ENCODE results near the gene CRTC3. TPM values are rescaled to one million over a fixed set of nuclear protein-coding genes. Genes with fewer than 3 reads are reported as not detected.

Gene CRTC3
- total RNA-seq, 1 donor from 2014 or later: 14.1 TPM

GRCh38 chr15:90557186-90558084 is 27.7 kb downstream of the CRTC3 start:
- H3K27me3 ChIP-seq (ENCODE audit: control insufficient read depth, insufficient read depth, low read length): no peaks in the 10 kb centered on the region
- H3K4me3 ChIP-seq (ENCODE audit: low read depth, low read length): no peak overlapping the region
- TF ChIP-seq CTCF (IDR thresholded peaks at IDR 0.05; ENCODE audit: insufficient read depth, low read length, poor library complexity, severe bottlenecking): no peak
- no peak for DNase-seq (ENCODE audit: low read depth)
- no peaks in the 10 kb centered on the region for H3K36me3 ChIP-seq (ENCODE audit: control insufficient read depth, insufficient read depth, low read length)

- TF ChIP-seq CTCF (IDR thresholded peaks at IDR 0.05; ENCODE audit: insufficient read depth, low read length, poor library complexity, severe bottlenecking): no peak
- DNase-seq (ENCODE audit: low read depth): no peak
- Histone ChIP-seq H3K27me3 (ENCODE audit: control insufficient read depth, insufficient read depth, low read length) (no peaks in the 10 kb centered on the region), H3K4me3 (ENCODE audit: low read depth, low read length) (no peak overlapping the region), H3K36me3 (ENCODE audit: control insufficient read depth, insufficient read depth, low read length) (no peaks in the 10 kb centered on the region)
Observed at GRCh38 chr15:90558171-90558573, 28.4 kb downstream of the CRTC3 start.

GRCh38 chr15:90559119-90559518 is 29.4 kb downstream of the CRTC3 start:
- Histone ChIP-seq H3K27me3 (ENCODE audit: control insufficient read depth, insufficient read depth, low read length) (no peaks in the 10 kb centered on the region), H3K36me3 (ENCODE audit: control insufficient read depth, insufficient read depth, low read length) (no peaks in the 10 kb centered on the region), H3K4me3 (ENCODE audit: low read depth, low read length) (no peak overlapping the region)
- no peak for DNase-seq (ENCODE audit: low read depth)
- no peak for TF ChIP-seq CTCF (IDR thresholded peaks at IDR 0.05; ENCODE audit: insufficient read depth, low read length, poor library complexity, severe bottlenecking)

- H3K4me3 ChIP-seq (ENCODE audit: low read depth, low read length): no peak overlapping the region
- H3K36me3 ChIP-seq (ENCODE audit: control insufficient read depth, insufficient read depth, low read length): no peaks in the 10 kb centered on the region
- H3K27me3 ChIP-seq (ENCODE audit: control insufficient read depth, insufficient read depth, low read length): no peaks in the 10 kb centered on the region
- no peak for TF ChIP-seq CTCF (IDR thresholded peaks at IDR 0.05; ENCODE audit: insufficient read depth, low read length, poor library complexity, severe bottlenecking)
- DNase-seq (ENCODE audit: low read depth): no peak
Observed at GRCh38 chr15:90560229-90560776, 30.6 kb downstream of the CRTC3 start.

GRCh38 chr15:90561344-90562244 is 31.9 kb downstream of the CRTC3 start:
- no peaks in the 10 kb centered on the region for H3K27me3 ChIP-seq (ENCODE audit: control insufficient read depth, insufficient read depth, low read length)
- no peaks in the 10 kb centered on the region for H3K36me3 ChIP-seq (ENCODE audit: control insufficient read depth, insufficient read depth, low read length)
- no peak overlapping the region for H3K4me3 ChIP-seq (ENCODE audit: low read depth, low read length)
- DNase-seq (ENCODE audit: low read depth): no peak
- no peak for TF ChIP-seq CTCF (IDR thresholded peaks at IDR 0.05; ENCODE audit: insufficient read depth, low read length, poor library complexity, severe bottlenecking)

Data from kidney epithelial cell (primary cell).